Amniotic epithelial cell (primary cell): ENCODE data around the gene ABCB11.
A peak's percentile ranks its signal among the peaks of the same experiment; 100 is the strongest.

Experiments
- DNase-seq: peaks from one replicate; pipeline ENCODE4 v3.0.0-alpha.2; 2010; ENCODE audit warnings: low read depth

The ABCB11 gene

DNA sequence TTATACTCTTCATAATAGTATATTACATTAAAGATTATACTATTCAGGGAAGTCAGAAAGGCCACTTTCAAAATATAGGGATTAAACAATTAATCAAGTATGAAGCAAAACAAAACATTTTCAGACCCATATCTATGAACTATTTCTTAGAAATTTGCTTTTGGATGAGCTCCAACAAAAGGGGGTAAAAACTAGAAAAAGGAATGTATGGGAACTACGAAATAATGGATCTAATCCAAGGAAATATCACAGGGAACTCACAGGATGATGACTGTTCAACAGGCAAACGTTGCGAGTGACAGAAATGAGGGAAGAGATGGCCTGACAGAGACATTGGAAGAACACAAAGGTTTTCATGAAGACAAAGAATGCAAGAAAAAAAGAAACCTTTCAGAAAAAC is 102.1 kb downstream of the ABCB11 start:
- DNase-seq, result peak; percentile 10

DNA sequence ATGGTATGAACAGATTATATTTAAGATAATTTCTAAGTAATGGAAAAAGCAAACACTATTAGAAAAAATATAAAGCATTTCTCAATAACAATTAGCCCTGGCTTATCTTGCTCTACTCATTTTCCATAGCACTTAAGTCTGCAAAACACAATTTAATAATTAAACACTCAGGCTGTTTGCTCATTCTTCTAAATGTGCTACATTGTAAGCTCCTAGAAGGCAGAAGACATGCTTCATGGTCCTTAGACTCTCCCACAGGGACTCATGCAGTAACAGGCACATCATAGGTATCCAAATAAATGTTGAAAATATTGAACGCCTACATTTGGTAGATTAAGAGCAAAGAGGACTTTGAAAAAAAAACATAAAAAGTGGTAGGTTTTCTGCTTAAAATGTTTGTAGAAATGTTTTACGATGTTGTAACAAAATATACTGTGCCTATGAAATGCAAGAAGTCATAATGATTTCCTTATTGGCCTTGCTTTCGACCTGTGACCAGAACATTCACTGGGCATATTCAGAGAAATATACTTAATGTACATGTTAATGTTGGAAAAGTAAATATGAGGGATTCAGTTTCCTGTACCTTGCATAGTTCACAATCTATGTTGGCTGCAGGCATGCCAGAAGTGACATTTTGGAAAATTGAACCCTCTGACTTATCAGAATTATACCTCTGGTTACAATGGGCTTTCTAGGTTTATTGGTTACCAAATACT is 102.9 kb downstream of the ABCB11 start:
- DNase-seq, result no peak

DNA sequence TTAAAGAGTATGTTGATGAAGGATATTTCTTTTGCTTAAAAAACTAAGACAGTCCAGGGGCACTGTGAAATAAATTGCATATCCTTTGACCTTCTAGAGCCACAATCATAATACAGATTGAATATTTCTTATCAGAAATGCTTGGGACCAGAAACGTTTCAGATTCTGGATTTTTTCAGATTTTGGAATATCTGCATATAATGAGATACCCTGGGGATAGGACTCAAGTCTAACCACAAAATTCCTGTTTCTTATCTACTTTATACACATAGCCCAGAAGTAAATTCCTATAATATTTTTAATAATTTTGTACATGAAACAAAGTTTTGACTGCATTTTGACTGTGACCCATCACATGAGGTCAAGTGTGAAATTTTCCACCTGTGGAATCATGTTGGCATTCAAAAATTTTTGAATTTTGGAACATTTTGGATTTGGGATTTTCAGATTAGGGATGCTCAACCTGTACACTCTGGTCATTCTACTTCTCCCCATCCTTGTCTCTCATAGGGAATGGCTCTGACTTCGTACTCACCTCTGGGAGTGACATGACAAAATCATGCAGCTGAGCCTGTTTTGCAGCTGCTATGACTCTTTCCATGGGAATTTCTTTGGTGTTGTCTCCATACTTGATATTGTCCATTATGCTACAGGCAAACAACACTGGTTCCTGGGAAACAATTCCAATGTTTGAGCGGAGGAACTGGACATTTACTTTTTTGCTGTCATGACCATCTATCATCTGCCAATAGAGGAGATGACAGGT is 104.3 kb downstream of the ABCB11 start:
- DNase-seq, result no peak

DNA sequence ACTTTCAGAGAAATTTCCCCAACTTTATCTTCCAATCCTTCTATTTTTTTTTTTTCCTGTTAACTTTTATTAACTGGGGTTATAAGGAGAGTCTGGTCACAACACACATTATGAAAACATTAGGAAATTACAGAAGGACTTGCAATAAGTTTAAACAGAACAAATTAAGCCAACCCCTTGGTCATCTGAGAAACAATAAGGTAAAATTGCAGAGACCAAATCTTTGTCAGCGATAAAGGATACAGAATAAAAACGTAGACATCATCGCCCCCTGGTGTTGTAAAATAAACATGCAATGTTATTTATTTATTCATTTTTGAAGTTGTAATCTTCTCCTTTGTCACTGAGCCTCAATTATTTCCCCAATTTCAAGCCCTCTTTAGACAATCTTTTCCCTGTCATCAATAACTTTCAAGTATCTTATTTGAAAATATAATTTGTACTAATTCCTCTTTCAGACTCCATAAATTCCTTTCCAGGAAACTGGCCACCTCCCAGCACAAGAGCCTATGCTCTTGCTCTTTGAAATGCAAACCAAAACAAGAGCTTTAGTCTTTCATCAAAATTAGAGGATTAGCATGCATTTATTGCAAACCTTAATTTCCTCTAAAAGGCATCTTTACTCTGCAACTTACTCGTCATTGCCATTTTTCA is 110.5 kb downstream of the ABCB11 start:
- DNase-seq, result peak; percentile 23

DNA sequence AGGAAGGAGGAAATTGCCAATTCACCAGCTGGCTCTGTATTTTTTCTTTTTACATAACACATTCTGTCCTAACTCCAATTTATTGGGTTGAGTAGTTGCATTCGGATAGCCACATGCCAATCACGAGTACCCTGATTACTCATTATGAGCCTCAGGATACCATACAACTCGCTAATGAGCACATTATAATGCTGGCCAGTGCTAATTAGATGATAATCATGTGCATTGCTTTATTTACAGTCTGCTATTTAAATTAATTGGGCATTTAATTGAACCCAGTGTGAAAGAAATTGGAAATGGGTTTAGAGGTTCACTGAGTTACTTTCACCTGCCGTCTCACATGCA is 114.8 kb downstream of the ABCB11 start:
- no peak for DNase-seq

DNA sequence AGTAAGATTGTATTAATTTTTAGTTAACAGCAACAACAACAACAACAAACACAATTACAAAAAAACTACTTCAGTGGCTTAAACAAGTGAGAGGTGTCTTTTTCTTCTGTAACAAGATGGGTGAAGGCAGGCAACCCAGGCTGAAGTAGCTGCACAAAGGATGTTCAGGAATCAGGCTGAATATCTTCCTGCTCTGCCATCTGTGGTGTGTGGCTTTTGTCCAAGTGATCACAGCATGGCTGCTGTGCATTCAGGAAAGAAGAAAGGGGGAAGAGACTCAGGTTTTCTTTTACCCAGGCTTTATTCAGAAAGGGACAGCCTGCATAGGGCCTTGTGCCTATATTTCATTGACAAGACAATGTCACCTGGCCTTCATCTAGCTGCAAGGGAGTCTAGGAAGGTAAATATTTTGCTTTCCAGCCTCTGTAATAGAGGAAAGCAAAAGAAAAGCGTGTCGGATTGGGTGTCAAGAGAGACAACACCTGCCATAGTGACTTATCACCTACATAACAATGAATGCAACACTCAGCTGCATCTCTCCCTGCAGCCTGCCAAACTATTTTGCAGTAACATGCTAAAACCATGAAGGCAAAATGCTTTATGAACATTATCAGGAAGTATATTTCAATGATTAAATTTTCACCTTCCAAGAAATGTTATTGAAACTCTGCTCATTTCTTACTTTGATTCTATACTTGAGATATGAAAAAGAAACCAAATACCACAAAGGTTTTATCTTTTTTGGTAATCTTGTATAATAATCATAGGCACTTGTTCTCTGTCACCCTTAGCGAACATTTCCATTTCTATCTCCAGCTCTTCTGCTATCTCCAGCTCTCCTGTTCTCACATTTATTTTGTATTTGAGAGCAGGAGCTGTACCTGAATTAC is 115.4 kb downstream of the ABCB11 start:
- no peak for DNase-seq

DNA sequence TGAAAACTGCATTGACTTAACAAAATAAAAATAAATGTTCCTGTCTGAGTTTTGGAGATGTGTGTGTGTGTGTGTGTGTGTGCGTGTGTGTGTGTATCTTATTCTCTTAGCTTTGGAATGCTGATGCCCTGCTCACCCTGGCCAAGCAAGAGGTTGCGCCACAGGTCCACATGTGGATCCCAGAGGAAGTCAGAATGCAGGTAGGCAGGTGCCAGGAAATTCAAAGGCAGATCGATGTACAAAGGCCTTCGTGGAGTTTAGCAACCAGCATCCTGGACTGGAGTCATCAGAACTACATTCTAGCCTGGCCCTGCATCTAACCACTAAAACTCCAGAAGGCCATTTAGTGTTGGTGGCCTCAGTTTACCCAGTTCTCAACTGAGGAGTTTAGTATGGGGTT is 117.6 kb downstream of the ABCB11 start:
- DNase-seq, result no peak

DNA sequence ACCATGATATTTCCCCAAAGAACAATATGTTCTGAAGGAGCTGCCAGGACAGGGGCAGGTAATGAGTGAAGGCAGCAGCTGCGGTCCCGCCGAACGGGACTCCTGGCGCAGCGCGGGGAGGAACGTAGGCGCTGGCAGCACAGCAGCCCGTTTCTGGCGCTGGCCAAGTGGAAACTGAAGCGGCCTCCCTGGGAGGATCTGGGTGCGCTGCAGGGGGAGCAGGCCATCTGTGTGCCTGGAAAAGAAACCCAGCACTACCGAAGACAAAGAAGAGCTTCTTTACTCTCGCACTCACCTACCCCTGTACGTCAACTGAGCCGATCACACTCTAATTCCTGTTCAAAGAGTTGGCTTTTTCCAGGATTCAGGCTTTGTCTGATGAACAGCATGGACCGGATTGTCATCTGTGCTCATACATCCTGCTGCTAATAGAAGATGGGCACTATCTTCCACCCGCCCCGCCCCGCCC is 118.2 kb downstream of the ABCB11 start:
- DNase-seq, result no peak

DNA sequence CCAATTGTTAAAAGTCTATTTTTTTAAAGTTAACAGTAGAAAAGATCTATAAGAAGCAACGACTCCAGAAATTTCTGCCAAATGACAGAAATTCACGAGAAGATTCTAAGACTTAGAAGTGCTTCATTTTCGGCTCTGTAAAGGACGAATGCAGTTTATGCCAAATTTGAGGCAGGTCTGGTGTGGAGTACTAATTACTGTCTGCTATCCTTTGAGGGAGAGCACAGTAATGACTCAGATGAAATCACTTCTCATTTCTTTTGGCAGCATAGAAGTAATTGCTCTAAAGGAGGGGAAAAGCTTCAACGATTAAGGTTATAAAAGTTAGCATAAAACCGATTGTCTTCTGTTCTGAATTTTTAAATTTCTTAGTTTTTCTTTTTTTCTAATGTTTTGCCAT is 118.7 kb downstream of the ABCB11 start:
- DNase-seq, result no peak

DNA sequence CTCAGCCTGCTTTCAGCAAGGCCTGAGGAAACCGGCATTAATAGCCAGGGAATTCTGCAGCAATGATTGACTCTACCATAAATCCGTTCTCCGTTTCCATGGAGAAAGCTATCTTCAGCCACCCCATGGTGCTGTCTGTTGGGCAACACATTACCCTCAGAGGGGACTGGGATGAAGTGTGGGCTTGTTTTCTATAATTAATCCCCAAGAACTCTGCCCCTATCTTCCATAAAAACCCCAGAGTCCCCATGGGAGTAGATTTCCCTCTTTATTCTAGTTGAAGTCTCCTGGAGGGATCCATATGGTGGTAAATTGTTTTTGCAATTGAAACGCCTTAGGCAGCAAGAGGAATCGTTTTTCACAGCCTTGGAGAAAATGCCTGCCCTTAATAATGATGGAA is 120.8 kb downstream of the ABCB11 start:
- DNase-seq, result no peak

DNA sequence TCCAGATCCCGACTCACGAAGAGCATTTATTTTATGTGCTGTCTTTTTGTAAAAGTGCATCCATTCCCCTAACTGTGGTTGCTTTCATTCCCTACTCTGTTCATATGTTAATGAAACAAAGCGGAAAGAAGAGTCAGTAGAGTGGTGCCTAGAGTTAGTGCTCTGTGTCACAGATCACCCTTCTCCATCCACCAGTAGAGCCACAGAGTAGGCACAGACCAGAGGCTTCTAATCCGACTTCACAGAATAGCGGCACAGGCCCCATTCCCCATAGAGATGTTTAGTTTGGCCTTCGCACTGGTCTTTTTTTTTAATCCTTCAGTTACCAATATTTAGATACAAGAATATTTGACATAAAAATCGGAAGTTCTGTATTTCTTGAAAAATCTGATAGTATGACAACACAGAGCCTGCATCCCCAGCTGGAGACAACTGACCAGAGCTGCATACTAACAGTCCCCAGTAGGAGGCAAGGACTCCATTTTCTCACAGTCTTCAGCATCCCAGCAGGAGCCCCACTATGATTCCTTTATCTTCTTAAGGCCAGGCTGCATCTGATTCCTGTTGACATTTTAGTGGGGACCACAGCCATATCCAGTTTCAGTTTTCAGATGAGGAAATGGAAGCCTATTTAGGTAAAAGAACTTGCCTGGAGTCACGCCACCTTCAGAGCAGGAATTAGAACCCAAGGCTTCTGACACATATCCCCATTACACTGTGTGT is 123.0 kb downstream of the ABCB11 start:
- no peak for DNase-seq

DNA sequence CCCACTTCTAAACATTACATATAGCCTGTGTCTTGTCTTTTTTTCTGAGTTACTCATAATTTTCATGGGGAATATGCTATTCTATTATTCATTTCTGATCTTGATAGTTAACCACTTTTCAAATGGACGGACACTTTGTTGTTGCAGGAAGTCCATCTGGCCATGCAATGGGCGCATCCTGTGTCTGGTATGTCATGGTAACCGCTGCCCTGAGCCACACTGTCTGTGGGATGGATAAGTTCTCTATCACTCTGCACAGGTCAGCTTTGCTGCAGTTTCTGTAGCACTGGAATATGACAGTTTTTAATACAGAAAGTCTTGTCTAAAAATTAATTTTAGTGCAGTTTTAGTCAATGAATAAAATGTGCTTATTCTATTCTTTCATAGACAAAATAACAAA is 126.8 kb downstream of the ABCB11 start:
- no peak for DNase-seq

DNA sequence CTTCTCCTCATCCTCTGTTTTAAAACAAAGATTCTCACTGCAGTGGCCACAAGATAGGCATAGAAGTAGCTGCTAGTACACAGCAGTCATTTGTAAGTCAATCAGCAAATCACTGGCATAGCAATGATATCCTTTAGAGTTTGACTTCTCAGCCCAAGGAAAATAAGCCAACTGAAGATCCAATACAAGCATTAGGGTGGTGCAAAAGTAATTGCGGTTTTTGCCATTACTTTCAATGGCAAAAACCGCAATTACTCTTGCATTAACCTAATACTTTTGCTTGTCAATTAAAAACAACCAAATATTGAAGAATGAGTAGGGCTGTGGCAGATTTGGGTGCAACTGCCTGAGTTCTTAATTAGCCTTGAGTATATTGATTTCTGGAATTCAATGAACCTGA is 127.2 kb downstream of the ABCB11 start:
- no peak for DNase-seq

DNA sequence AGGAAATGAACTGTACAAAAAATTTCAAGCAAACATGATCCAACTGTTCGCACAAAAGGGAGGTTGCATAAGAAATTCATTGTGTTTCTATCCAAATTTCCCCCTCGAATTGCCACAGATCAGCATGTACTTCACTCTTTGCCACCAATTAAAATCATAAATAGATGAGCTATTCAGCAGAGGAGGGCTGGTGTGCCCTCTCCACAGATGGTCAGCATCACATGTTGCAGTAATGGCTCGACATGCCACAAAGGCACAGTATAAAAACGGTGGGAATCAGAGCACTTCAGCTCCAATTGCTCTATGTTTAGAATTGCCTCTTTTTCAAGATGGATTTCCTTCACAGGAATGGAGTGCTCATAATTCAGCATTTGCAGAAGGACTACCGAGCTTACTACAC is 130.1 kb downstream of the ABCB11 start, which contains the start of gene G6PC2:
Gene G6PC2, plus strand, starts transcription at position 289 of the 400 bp plus-strand sequence. Its CDS starts 41 bp downstream, at position 330.
- DNase-seq, result no peak

DNA sequence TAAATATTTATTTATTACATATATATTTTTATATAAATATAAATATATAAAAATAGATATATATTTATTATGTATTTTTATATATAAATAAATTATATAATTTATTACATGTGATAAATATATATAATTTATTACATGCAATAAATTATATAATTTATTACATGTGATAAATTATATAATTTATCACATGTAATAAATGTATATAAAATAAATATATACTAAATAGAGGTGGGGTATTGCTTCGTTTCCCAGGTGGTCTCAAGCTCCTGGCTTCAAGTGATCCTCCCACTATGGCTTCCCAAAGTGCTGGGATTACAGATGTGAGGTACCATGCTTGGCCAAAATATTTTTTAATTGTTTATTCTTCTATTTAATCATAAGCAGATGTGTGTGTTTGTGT is 133.7 kb downstream of the ABCB11 start:
- no peak for DNase-seq

DNA sequence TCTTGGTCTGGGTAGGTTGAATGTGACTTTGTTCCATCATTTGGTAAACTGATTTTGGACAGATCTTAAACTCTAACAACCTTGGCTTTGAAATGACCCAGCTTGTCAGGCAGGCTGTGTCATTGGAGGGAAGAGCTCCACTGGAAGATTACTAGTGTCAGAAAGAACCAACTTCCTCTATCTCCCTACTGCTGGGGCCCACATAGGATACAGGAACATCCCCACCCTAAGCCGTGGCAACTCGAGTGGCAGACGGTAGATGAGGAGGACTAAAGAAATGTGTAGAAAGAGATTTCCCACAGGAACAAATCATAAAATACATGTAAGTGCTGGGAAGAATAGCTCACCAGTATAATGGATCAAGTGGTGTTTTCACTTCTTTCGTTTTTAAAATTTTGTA is 134.3 kb downstream of the ABCB11 start:
- no peak for DNase-seq

DNA sequence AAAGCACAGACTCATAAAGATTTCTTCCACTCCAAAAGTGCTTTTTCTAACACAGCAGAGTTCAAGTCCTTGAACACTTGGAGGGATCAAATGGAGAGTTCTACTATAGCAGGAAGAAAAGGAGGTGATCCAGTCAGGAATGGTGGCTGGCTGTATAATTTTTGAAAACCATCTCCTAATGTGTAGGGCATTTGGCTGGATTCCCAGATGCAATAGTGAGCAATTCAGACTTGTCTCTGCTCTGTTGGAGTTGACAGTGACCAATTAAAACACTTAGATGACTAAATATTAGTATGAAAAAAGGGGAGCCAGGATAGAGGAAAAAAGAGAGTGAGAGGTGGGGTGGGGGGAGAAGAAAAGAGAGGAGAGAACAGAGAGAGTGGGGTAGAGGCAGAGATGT is 135.4 kb downstream of the ABCB11 start:
- peak; percentile 7 for DNase-seq

DNA sequence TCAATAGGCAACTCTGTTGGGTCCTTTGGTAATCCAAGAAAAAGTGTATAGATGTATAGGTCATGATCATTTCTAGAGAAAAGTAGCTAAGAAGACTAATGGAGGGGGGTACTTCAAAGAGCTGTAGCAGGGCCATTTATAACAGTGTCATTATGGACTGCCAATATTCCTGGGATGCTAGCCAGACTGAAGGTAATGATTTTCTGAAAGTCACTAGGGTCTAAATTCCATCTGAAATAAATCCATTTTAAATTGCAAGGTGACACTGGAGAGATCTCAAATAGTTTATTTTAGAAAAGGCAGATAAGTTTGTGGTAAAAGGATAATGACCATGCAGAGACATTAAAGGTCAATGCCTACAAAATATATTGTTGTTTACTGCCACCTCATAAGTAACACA is 136.4 kb downstream of the ABCB11 start:
- DNase-seq, result no peak

DNA sequence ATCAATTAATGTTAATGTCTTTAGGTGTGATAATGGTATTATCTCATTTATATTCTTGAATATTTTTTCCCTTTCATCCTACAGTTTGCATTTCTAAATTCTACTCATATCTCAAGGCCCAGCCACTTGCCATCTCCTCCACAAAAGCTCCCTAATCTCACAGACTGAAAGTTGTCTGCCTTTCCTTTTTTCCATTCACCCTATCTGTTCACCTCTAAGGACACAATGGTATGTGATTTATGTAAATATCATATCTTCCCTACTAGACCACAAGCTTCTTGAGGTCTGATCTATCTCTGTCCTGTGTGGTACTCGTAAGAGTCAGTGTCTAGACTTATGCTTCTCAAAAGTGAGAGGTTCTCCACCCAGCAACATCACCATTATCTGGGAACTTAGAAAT is 137.0 kb downstream of the ABCB11 start:
- no peak for DNase-seq

DNA sequence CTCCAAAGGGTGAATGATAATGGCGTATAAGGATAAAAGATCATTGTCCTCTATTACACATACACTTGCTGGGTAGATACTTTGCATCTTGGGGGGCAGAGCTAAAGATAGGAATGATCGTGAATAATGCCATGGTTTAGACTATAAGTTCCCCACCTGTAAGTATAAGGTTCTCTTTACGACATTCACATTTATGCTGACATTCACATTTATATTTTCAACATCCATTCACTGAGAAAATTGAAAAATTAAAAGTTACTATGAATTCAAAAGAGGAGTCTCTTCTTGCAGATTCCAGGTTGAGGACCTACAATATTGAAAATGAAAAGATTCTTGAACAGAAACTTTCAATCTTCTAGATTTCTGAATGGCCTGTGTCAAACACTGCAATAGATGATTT is 138.8 kb downstream of the ABCB11 start:
- no peak for DNase-seq

DNA sequence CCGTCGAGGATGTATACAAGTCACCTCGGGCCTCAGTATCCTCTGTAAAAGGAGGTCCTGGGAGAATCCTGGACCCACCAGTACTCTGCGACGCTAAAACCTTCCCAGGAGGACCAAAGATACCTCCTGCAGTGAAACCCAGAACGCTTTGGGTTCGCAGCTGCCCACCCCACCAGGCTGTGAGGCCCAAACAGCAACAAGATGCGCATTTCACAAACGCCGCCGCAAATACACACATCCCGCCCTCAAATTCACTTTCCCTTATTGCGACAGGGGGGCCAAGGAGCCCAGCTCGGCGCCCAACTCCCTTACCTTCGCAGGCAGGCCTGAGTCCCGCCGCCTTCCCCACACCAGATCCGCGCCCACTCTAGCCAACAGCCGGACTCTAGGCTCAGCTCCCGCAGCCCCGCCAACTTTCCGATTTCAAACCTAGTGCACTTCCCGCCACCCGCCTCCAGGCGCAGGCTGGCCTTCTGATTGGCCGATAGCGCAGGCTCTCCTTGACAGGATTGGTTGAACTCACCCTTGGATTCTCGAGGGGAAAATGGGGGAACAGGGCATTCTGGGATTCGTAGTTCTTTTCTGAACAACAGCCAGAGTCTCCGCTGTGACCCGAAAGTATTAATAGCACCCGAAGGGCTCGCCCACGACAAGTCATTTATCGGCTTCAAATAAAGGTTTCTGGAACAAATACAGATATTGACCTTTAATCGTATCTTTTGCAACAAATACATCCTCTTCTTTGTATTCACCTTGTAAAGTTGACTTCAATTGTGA is 140.9 kb downstream of the ABCB11 start, which contains the start of gene SPC25:
Gene SPC25, minus strand, starts transcription at position 425 of the 777 bp plus-strand sequence. CDS start 911 bp downstream, outside the sequence.
- DNase-seq, result peak; percentile 81
